Myocyte (in vitro differentiated cells): Measurements from ENCODE around the gene DNAH11. TPM values are rescaled to one million over a fixed set of nuclear protein-coding genes. Genes with fewer than 3 reads are reported as not detected.

ENCODE experiments used
- DNase-seq: peaks from one replicate; pipeline ENCODE4 v3.0.0-alpha.2; 2012; ENCODE audit warnings: low read depth
- total RNA-seq: library from RNA; depleted of rRNA; stranded (reverse); fragments of >200 nt; gene quantifications from 2 replicates; pipeline ENCODE4 v1.2.3, GENCODE V29; 2014

DNAH11 gene
- total RNA-seq, 1 donor from 2014 or later = 0.13 TPM

- DNase-seq = no peak
Measured at GRCh38 chr7:21948364-21948763, 405.5 kb downstream of the DNAH11 start.

GRCh38 chr7:21948887-21949540 is 406.2 kb downstream of the DNAH11 start:
- DNase-seq = no peak

Other genes starting within 250 kb of the DNAH11 start
- 9.0 and 12.9 TPM in 2 replicates for gene SP4, start 115.0 kb upstream of the DNAH11 start, total RNA-seq